ENCODE measurements around the gene SPEM2. TPM values are rescaled to one million over a fixed set of nuclear protein-coding genes. Genes with fewer than 3 reads are reported as not detected.

The SPEM2 gene
- total RNA-seq, 2 donors from 2014 or later: not detected

- peak overlapping the region; percentile 98 to 99 for H3K4me3 Mint-ChIP-seq
- H3K36me3 Mint-ChIP-seq (ENCODE audit: insufficient read depth in 2 of 2): peaks cover 4 to 13% of the 10 kb centered on the region in 2 donors
- DNase-seq (no peak), ATAC-seq (replicated peaks in 1 of 2) (no peak)
- no peak overlapping the region for H3K27ac Mint-ChIP-seq
- no peaks in the 10 kb centered on the region for H3K9me3 Mint-ChIP-seq
- H3K27me3 Mint-ChIP-seq (ENCODE audit: low read depth): no peaks in the 10 kb centered on the region
- peaks cover 21% of the 10 kb centered on the region for H3K4me1 Mint-ChIP-seq (ENCODE audit: low read depth)
Observed at GRCh38 chr17:7392696-7393612, 32.5 kb upstream of the SPEM2 start.

GRCh38 chr17:7393613-7394451, 31.6 kb upstream of the SPEM2 start:
- ATAC-seq (replicated peaks in 1 of 2): peak; percentile 55 to 56
- Mint-ChIP-seq H3K36me3 (ENCODE audit: insufficient read depth in 2 of 2) (peaks cover 4 to 13% of the 10 kb centered on the region in 2 donors), H3K9me3 (no peaks in the 10 kb centered on the region), H3K27me3 (ENCODE audit: low read depth) (no peaks in the 10 kb centered on the region), H3K4me1 (ENCODE audit: low read depth) (peaks cover 21% of the 10 kb centered on the region), H3K27ac (peak overlapping the region; percentile 93), H3K4me3 (peak overlapping the region; percentile 98 to 99)
- DNase-seq: peak; percentile 42 to 70

GRCh38 chr17:7394452-7395191, 30.8 kb upstream of the SPEM2 start, which contains the start of gene PLSCR3:
TSS of gene PLSCR3 (minus strand) at chr17:7394525. CDS start at chr17:7394110, 415 bp downstream.
- Mint-ChIP-seq H3K27ac (peak within 1 kb of the TSS; percentile 93), H3K9me3 (no peaks in the 10 kb centered on the region), H3K4me1 (ENCODE audit: low read depth) (peaks cover 21% of the 10 kb centered on the region), H3K36me3 (ENCODE audit: insufficient read depth in 2 of 2) (peaks cover 4 to 12% of the 10 kb centered on the region in 2 donors), H3K27me3 (ENCODE audit: low read depth) (no peaks in the 10 kb centered on the region), H3K4me3 (peak within 1 kb of the TSS; percentile 98 to 99)
- ATAC-seq (replicated peaks in 1 of 2) (peak; percentile 88 to 89), DNase-seq (peak; percentile 87 to 91)

GRCh38 chr17:7396147-7396546, 29.3 kb upstream of the SPEM2 start:
- no peak for DNase-seq
- Mint-ChIP-seq H3K27ac (no peak overlapping the region), H3K4me3 (peak overlapping the region in 1 of 2 donors; percentile 22), H3K4me1 (ENCODE audit: low read depth) (peaks cover 21% of the 10 kb centered on the region), H3K27me3 (ENCODE audit: low read depth) (no peaks in the 10 kb centered on the region), H3K9me3 (no peaks in the 10 kb centered on the region), H3K36me3 (ENCODE audit: insufficient read depth in 2 of 2) (peaks cover 3 to 7% of the 10 kb centered on the region in 2 donors)
- no peak for ATAC-seq (replicated peaks in 1 of 2)

GRCh38 chr17:7398612-7399011, 26.8 kb upstream of the SPEM2 start:
- H3K4me3 Mint-ChIP-seq: no peak overlapping the region
- H3K36me3 Mint-ChIP-seq (ENCODE audit: insufficient read depth in 2 of 2): peaks cover 0 to 1% of the 10 kb centered on the region in 2 donors
- H3K27me3 Mint-ChIP-seq (ENCODE audit: low read depth): no peaks in the 10 kb centered on the region
- ATAC-seq (replicated peaks in 1 of 2) (no peak), DNase-seq (no peak)
- peaks cover 14% of the 10 kb centered on the region for H3K4me1 Mint-ChIP-seq (ENCODE audit: low read depth)
- no peak overlapping the region for H3K27ac Mint-ChIP-seq
- H3K9me3 Mint-ChIP-seq: no peaks in the 10 kb centered on the region

GRCh38 chr17:7403043-7403726, 22.2 kb upstream of the SPEM2 start:
- ATAC-seq (replicated peaks in 1 of 2) (no peak), DNase-seq (no peak)
- Mint-ChIP-seq H3K9me3 (no peaks in the 10 kb centered on the region), H3K4me1 (ENCODE audit: low read depth) (peaks cover 17% of the 10 kb centered on the region), H3K36me3 (ENCODE audit: insufficient read depth in 2 of 2) (peaks cover 0 to 1% of the 10 kb centered on the region in 2 donors), H3K27ac (peak overlapping the region; percentile 7), H3K4me3 (peak overlapping the region; percentile 94 to 95), H3K27me3 (ENCODE audit: low read depth) (peaks cover 6% of the 10 kb centered on the region)

- no peak for ATAC-seq (replicated peaks in 1 of 2)
- peaks cover 6% of the 10 kb centered on the region for H3K27me3 Mint-ChIP-seq (ENCODE audit: low read depth)
- peaks cover 0 to 1% of the 10 kb centered on the region in 2 donors for H3K36me3 Mint-ChIP-seq (ENCODE audit: insufficient read depth in 2 of 2)
- no peak for DNase-seq
- no peaks in the 10 kb centered on the region for H3K9me3 Mint-ChIP-seq
- peak overlapping the region; percentile 94 to 95 for H3K4me3 Mint-ChIP-seq
- no peak overlapping the region for H3K27ac Mint-ChIP-seq
- peaks cover 17% of the 10 kb centered on the region for H3K4me1 Mint-ChIP-seq (ENCODE audit: low read depth)
Observed at GRCh38 chr17:7403727-7403976, 21.8 kb upstream of the SPEM2 start.

- Mint-ChIP-seq H3K4me3 (peak within 1 kb of the TSS; percentile 94 to 95), H3K9me3 (no peaks in the 10 kb centered on the region), H3K4me1 (ENCODE audit: low read depth) (peaks cover 17% of the 10 kb centered on the region), H3K27me3 (ENCODE audit: low read depth) (peaks cover 6% of the 10 kb centered on the region), H3K36me3 (ENCODE audit: insufficient read depth in 2 of 2) (peaks cover 0 to 1% of the 10 kb centered on the region in 2 donors), H3K27ac (peak within 1 kb of the TSS; percentile 96)
- peak; percentile 92 for ATAC-seq (replicated peaks in 1 of 2)
- peak; percentile 96 for DNase-seq
Observed at GRCh38 chr17:7403977-7404736, 21.3 kb upstream of the SPEM2 start, which contains the start of gene TMEM256. TSS of gene TMEM256 (minus strand) at chr17:7404097. CDS start at chr17:7404084, 13 bp downstream.

GRCh38 chr17:7404737-7405349, 20.6 kb upstream of the SPEM2 start:
- H3K36me3 Mint-ChIP-seq (ENCODE audit: insufficient read depth in 2 of 2): peaks cover 0 to 1% of the 10 kb centered on the region in 2 donors
- H3K4me3 Mint-ChIP-seq: peak overlapping the region; percentile 94 to 95
- H3K4me1 Mint-ChIP-seq (ENCODE audit: low read depth): peaks cover 17% of the 10 kb centered on the region
- peak; percentile 71 to 72 for DNase-seq
- peak overlapping the region; percentile 96 for H3K27ac Mint-ChIP-seq
- ATAC-seq (replicated peaks in 1 of 2): peak; percentile 58 to 59
- peaks cover 6% of the 10 kb centered on the region for H3K27me3 Mint-ChIP-seq (ENCODE audit: low read depth)
- H3K9me3 Mint-ChIP-seq: no peaks in the 10 kb centered on the region

- H3K4me3 Mint-ChIP-seq: peak overlapping the region; percentile 94 to 95
- H3K9me3 Mint-ChIP-seq: no peaks in the 10 kb centered on the region
- H3K36me3 Mint-ChIP-seq (ENCODE audit: insufficient read depth in 2 of 2): peaks cover 0 to 1% of the 10 kb centered on the region in 2 donors
- DNase-seq (no peak), ATAC-seq (replicated peaks in 1 of 2) (no peak)
- H3K27ac Mint-ChIP-seq: peak overlapping the region; percentile 24
- peaks cover 6% of the 10 kb centered on the region for H3K27me3 Mint-ChIP-seq (ENCODE audit: low read depth)
- H3K4me1 Mint-ChIP-seq (ENCODE audit: low read depth): peaks cover 17% of the 10 kb centered on the region
Observed at GRCh38 chr17:7405350-7406234, 19.8 kb upstream of the SPEM2 start.

Data from activated T-cell treated with anti-CD3 and anti-CD28 coated beads, Interleukin-2, amount 50 U/mL, for 72 hours (primary cell).